ENCODE results near the gene MARCHF10. TPM values are rescaled to one million over a fixed set of nuclear protein-coding genes. Genes with fewer than 3 reads are reported as not detected.

The MARCHF10 gene
- total RNA-seq, 1 donor from 2014 or later: 0.51 TPM

- Mint-ChIP-seq H3K4me3 (no peak overlapping the region), H3K4me1 (no peaks in the 10 kb centered on the region), H3K9me3 (no peaks in the 10 kb centered on the region), H3K36me3 (peaks cover 7% of the 10 kb centered on the region), H3K27ac (no peak overlapping the region), H3K27me3 (ENCODE audit: insufficient read depth, low read depth) (no peaks in the 10 kb centered on the region)
- no peak overlapping the region for H3K4me3 ChIP-seq
- no peaks in the 10 kb centered on the region for H3K27me3 ChIP-seq
- no peaks in the 10 kb centered on the region for H4K20me1 ChIP-seq (ENCODE audit: low read depth)
- H3K27ac ChIP-seq: no peak overlapping the region
- no peak overlapping the region for H2AFZ ChIP-seq (replicated peaks)
- no peak overlapping the region for H3K4me2 ChIP-seq
- no peaks in the 10 kb centered on the region for H3K79me2 ChIP-seq (ENCODE audit: low read depth)
- H3K9me3 ChIP-seq (ENCODE audit: low read depth): no peaks in the 10 kb centered on the region
- H3K36me3 ChIP-seq: no peaks in the 10 kb centered on the region
- H3K9ac ChIP-seq: no peak overlapping the region
- TF ChIP-seq EZH2phosphoT487 (IDR thresholded peaks at IDR 0.05) (no peak), EZH2 (IDR thresholded peaks at IDR 0.05) (no peak), CTCF (IDR thresholded peaks at IDR 0.05) (no peak)
- no peak for DNase-seq (ENCODE audit: low spot score)
- H3F3A ChIP-seq (ENCODE audit: low read depth): no peaks in the 10 kb centered on the region
- H3K4me1 ChIP-seq: no peaks in the 10 kb centered on the region
These were observed 129.7 kb downstream of the MARCHF10 start for GRCh38 chr17:62678214-62678919.

GRCh38 chr17:62676952-62677596 is 131.0 kb downstream of the MARCHF10 start:
- no peaks in the 10 kb centered on the region for H3K27me3 ChIP-seq
- no peaks in the 10 kb centered on the region for H4K20me1 ChIP-seq (ENCODE audit: low read depth)
- no peaks in the 10 kb centered on the region for H3K9me3 ChIP-seq (ENCODE audit: low read depth)
- no peak overlapping the region for H3K27ac Mint-ChIP-seq
- no peak overlapping the region for H3K4me3 ChIP-seq
- no peaks in the 10 kb centered on the region for H3K27me3 Mint-ChIP-seq (ENCODE audit: insufficient read depth, low read depth)
- no peak for DNase-seq (ENCODE audit: low spot score)
- H3K9me3 Mint-ChIP-seq: no peaks in the 10 kb centered on the region
- H3F3A ChIP-seq (ENCODE audit: low read depth): no peaks in the 10 kb centered on the region
- no peak overlapping the region for H2AFZ ChIP-seq (replicated peaks)
- H3K4me1 ChIP-seq: no peaks in the 10 kb centered on the region
- no peak overlapping the region for H3K4me3 Mint-ChIP-seq
- peaks cover 11% of the 10 kb centered on the region for H3K36me3 Mint-ChIP-seq
- no peak overlapping the region for H3K9ac ChIP-seq
- no peak overlapping the region for H3K27ac ChIP-seq
- no peak overlapping the region for H3K4me2 ChIP-seq
- H3K36me3 ChIP-seq: no peaks in the 10 kb centered on the region
- H3K79me2 ChIP-seq (ENCODE audit: low read depth): no peaks in the 10 kb centered on the region
- no peak for TF ChIP-seq EZH2phosphoT487 (IDR thresholded peaks at IDR 0.05)
- TF ChIP-seq EZH2 (IDR thresholded peaks at IDR 0.05): no peak
- no peaks in the 10 kb centered on the region for H3K4me1 Mint-ChIP-seq

GRCh38 chr17:62676231-62676943 is 131.7 kb downstream of the MARCHF10 start:
- H3K79me2 ChIP-seq (ENCODE audit: low read depth): no peaks in the 10 kb centered on the region
- DNase-seq (ENCODE audit: low spot score): no peak
- H3K27me3 Mint-ChIP-seq (ENCODE audit: insufficient read depth, low read depth): no peaks in the 10 kb centered on the region
- TF ChIP-seq CTCF (IDR thresholded peaks at IDR 0.05) (no peak), EZH2 (IDR thresholded peaks at IDR 0.05) (no peak), EZH2phosphoT487 (IDR thresholded peaks at IDR 0.05) (no peak)
- H3K4me1 Mint-ChIP-seq: no peaks in the 10 kb centered on the region
- no peaks in the 10 kb centered on the region for H3K9me3 ChIP-seq (ENCODE audit: low read depth)
- no peak overlapping the region for H3K9ac ChIP-seq
- no peaks in the 10 kb centered on the region for H3K27me3 ChIP-seq
- H4K20me1 ChIP-seq (ENCODE audit: low read depth): no peaks in the 10 kb centered on the region
- H3K27ac Mint-ChIP-seq: no peak overlapping the region
- no peak overlapping the region for H2AFZ ChIP-seq (replicated peaks)
- H3K36me3 Mint-ChIP-seq: peaks cover 11% of the 10 kb centered on the region
- H3K27ac ChIP-seq: no peak overlapping the region
- no peaks in the 10 kb centered on the region for H3F3A ChIP-seq (ENCODE audit: low read depth)
- H3K9me3 Mint-ChIP-seq: no peaks in the 10 kb centered on the region
- H3K4me3 Mint-ChIP-seq: no peak overlapping the region
- H3K4me3 ChIP-seq: no peak overlapping the region
- H3K4me1 ChIP-seq: no peaks in the 10 kb centered on the region
- no peaks in the 10 kb centered on the region for H3K36me3 ChIP-seq
- no peak overlapping the region for H3K4me2 ChIP-seq

Measured in neural progenitor cell (in vitro differentiated cells).